Keratinocyte (primary cell): ENCODE measurements around the gene DEF6. TPM values are rescaled to one million over a fixed set of nuclear protein-coding genes. Genes with fewer than 3 reads are reported as not detected.
A peak's percentile ranks its signal among the peaks of the same experiment; 100 is the strongest.

Experiments
- DNase-seq: peaks from one replicate; pipeline ENCODE4 v3.0.0-alpha.2; 2011; ENCODE audit warnings: low read depth, missing footprints, low spot score
- FAIRE-seq: peaks from 2 replicates; lab custom pipeline; 2011; peaks lifted over from hg19 to GRCh38; lab: Jason Lieb, UNC
- H2AFZ ChIP-seq: 2 replicates; pipeline ENCODE4 v1.6.0; 2012; ENCODE audit warnings: low read length, control low read depth, inconsistent platforms; ENCODE audit not compliant: control insufficient read depth
- H3K27ac ChIP-seq: 2 replicates; pipeline ENCODE4 v1.5.1; 2011; ENCODE audit warnings: low read length; ENCODE audit not compliant: control insufficient read depth, insufficient read depth
- H3K27me3 ChIP-seq: 3 replicates; pipeline ENCODE4 v1.6.0; 2011; ENCODE audit warnings: low read length; ENCODE audit not compliant: control insufficient read depth, insufficient read depth; ENCODE audit errors: extremely low read depth
- H3K36me3 ChIP-seq, 2 experiments: 2 replicates in 1 of 2; 3 replicates in 1 of 2; pipeline ENCODE4 v1.5.1; 2011; ENCODE audit warnings: low read length in 2 of 2, mild to moderate bottlenecking in 1 of 2; ENCODE audit not compliant: control insufficient read depth in 2 of 2, insufficient read depth in 2 of 2; ENCODE audit errors: extremely low read depth in 1 of 2
- H3K4me1 ChIP-seq: 3 replicates; pipeline ENCODE4 v1.5.1; 2011; ENCODE audit warnings: low read length; ENCODE audit not compliant: control insufficient read depth, insufficient read depth; ENCODE audit errors: extremely low read depth
- H3K4me2 ChIP-seq: 3 replicates; pipeline ENCODE4 v1.6.0; 2011; ENCODE audit warnings: low read depth, low read length; ENCODE audit not compliant: control insufficient read depth, insufficient read depth; ENCODE audit errors: extremely low read depth
- H3K4me3 ChIP-seq, 3 experiments: fragments of 200-600 bp in 1 of 3; sonication (generic) in 1 of 3; 2 replicates in 2 of 3; 3 replicates in 1 of 3; pipeline ENCODE4 v1.5.1; 2011 to 2016; ENCODE audit warnings: low read length in 3 of 3, mild to moderate bottlenecking in 3 of 3, control low read depth in 2 of 3, inconsistent platforms in 1 of 3, low read depth in 1 of 3, mixed read lengths in 1 of 3, mixed run types in 1 of 3, moderate library complexity in 1 of 3; ENCODE audit not compliant: control insufficient read depth in 2 of 3, insufficient read depth in 2 of 3; ENCODE audit errors: extremely low read depth in 1 of 3
- H3K79me2 ChIP-seq: 2 replicates; pipeline ENCODE4 v1.6.0; 2012; ENCODE audit warnings: low read length; ENCODE audit not compliant: control insufficient read depth, insufficient read depth
- H3K9ac ChIP-seq: 3 replicates; pipeline ENCODE4 v1.6.0; 2011; ENCODE audit warnings: low read length; ENCODE audit not compliant: control insufficient read depth, insufficient read depth; ENCODE audit errors: extremely low read depth
- H3K9me1 ChIP-seq: 3 replicates; pipeline ENCODE4 v1.6.0; 2011; ENCODE audit warnings: low read length; ENCODE audit not compliant: control insufficient read depth, insufficient read depth; ENCODE audit errors: extremely low read depth
- H3K9me3 ChIP-seq: 2 replicates; pipeline ENCODE4 v1.5.1; 2012; ENCODE audit warnings: low read depth, low read length; ENCODE audit not compliant: control insufficient read depth
- H4K20me1 ChIP-seq: 3 replicates; pipeline ENCODE4 v1.6.0; 2011; ENCODE audit warnings: low read length; ENCODE audit not compliant: control insufficient read depth, insufficient read depth; ENCODE audit errors: extremely low read depth
- CTCF ChIP-seq, 3 experiments: IDR thresholded peaks in 1 of 3; conservative IDR thresholded peaks in 1 of 3; optimal IDR thresholded peaks in 1 of 3; 2 replicates in 2 of 3; 3 replicates in 1 of 3; pipeline versions ENCODE3 to v1.5.1; 2011; ENCODE audit warnings: low read length in 3 of 3, mild to moderate bottlenecking in 3 of 3, moderate library complexity in 2 of 3, control low read depth in 1 of 3, inconsistent platforms in 1 of 3; ENCODE audit not compliant: insufficient read depth in 2 of 3; ENCODE audit errors: extremely low read depth in 1 of 3
- EZH2 ChIP-seq: IDR thresholded peaks from one replicate; pipeline ENCODE4 v1.6.1; 2012; ENCODE audit warnings: inconsistent platforms, mild to moderate bottlenecking, low read length, moderate library complexity
- dilution Hi-C: fragments of 300-500 bp; cut with MboI; formaldehyde crosslinking; loops from one replicate; pipeline ENCODE4 v1.7.0; 2020; ENCODE audit warnings: low sequenced_read_pairs; ENCODE audit not compliant: extremely low pct_ligation_motif_present
- polyA plus RNA-seq, 5 experiments: library from polyadenylated mRNA; depleted of rRNA in 3 of 5; stranded (reverse) in 3 of 5; stranded (forward) in 1 of 5; unstranded in 1 of 5; fragments of >200 nt; gene quantifications; 1 replicate in 1 of 5; 2 replicates in 3 of 5; 3 replicates in 1 of 5; pipeline versions ENCODE4 v1.2.1 to v1.2.3, GENCODE V29; 2011 to 2012; ENCODE audit warnings: missing spikeins in 2 of 5, low read depth in 1 of 5, low replicate concordance in 1 of 5

Gene DEF6
- polyA plus RNA-seq, 1 donor (not counting 4 experiments of a cell fraction or from before 2014, with no cell fraction given), result 17.3 TPM

DNA sequence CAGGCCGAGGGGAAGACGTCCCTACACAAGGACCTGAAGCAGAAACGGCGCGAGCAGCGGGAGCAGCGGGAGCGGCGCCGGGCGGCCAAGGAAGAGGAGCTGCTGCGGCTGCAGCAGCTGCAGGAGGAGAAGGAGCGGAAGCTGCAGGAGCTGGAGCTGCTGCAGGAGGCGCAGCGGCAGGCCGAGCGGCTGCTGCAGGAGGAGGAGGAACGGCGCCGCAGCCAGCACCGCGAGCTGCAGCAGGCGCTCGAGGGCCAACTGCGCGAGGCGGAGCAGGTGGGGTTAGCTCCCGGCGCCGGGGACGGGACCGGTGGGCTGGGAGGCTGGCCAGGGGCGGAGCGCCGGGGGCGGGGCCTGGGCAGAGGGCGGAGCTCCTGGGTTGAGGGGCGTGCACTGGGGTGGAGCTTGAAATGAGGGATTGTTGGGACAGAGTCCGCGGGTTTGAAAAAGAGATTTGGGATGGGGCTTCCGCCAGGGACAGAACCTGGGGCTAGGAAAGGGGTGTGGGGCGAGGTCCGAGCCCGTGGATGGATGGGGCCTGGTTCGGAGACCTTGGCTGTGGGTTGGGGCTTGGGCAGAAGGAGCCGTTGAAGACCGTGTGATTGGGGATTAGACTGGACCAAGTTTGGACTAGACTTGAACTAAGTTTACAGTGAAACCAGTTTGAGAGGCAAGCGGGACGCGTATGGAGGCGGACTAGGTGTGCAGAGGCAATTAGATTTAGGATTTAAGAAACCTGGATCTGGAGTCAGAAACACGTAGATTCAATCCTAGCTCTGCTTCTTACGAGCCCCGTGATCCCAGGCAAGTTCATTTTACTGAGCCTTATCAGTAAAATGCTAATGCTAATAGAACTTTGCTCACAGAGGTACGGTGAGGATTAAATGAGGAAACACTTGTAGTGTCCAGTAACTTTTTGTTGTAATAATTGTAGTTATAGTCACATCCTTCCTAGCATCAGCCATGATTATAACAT, 20.9 kb downstream of the DEF6 start:
- Histone ChIP-seq H4K20me1 (no peaks in the 10 kb centered on the region), H3K9me1 (no peaks in the 10 kb centered on the region), H3K27me3 (no peaks in the 10 kb centered on the region), H3K9me3 (no peaks in the 10 kb centered on the region), H3K27ac (no peak overlapping the region), H2AFZ (peak overlapping the region; percentile 66), H3K9ac (peak overlapping the region; percentile 52), H3K4me2 (peak overlapping the region; percentile 78), H3K79me2 (no peaks in the 10 kb centered on the region), H3K4me1 (peaks cover 10% of the 10 kb centered on the region), H3K36me3 (peaks cover 20 to 22% of the 10 kb centered on the region in 2 experiments), H3K4me3 (peak overlapping the region; percentile 14 to 69 (median 17))
- dilution Hi-C loops, result no loop called here
- TF ChIP-seq CTCF (optimal IDR thresholded peaks at IDR 0.05 in 1 of 3, IDR thresholded peaks at IDR 0.05 in 1 of 3, conservative IDR thresholded peaks at IDR 0.05 in 1 of 3; ENCODE audit: extremely low read depth in 1 of 3, insufficient read depth in 2 of 3, low read length in 3 of 3) (peak in 1 of 3 experiments; percentile 15), EZH2 (no peak)
- FAIRE-seq (no peak), DNase-seq (peak; percentile 23)

- no peaks in the 10 kb centered on the region for H3K9me1 ChIP-seq
- H3K9me3 ChIP-seq, result no peaks in the 10 kb centered on the region
- H3K79me2 ChIP-seq, result no peaks in the 10 kb centered on the region
- peaks cover 10% of the 10 kb centered on the region for H3K4me1 ChIP-seq
- H2AFZ ChIP-seq, result no peak overlapping the region
- TF ChIP-seq EZH2, result no peak
- no peaks in the 10 kb centered on the region for H4K20me1 ChIP-seq
- no peak overlapping the region for H3K4me3 ChIP-seq
- no peak overlapping the region for H3K4me2 ChIP-seq
- no peak overlapping the region for H3K27ac ChIP-seq
- FAIRE-seq, result no peak
- DNase-seq, result no peak
- H3K9ac ChIP-seq, result no peak overlapping the region
- H3K27me3 ChIP-seq, result no peaks in the 10 kb centered on the region
- peaks cover 20 to 22% of the 10 kb centered on the region in 2 experiments for H3K36me3 ChIP-seq
- dilution Hi-C loops, result no loop called here
Observed at GRCh38 chr6:35319346-35320030, 21.9 kb downstream of the DEF6 start.
